ENCODE measurements around the gene LAD1.

- no peak for TF ChIP-seq CTCF (IDR thresholded peaks at IDR 0.05)
- no peak for TF ChIP-seq ZFX (IDR thresholded peaks at IDR 0.05; ENCODE audit: borderline replicate concordance)
These were observed 24.8 kb downstream of the LAD1 start for GRCh38 chr1:201374364-201374763.

Measured in 22Rv1 (cell line).